ENCODE data around the gene FANCC. TPM values are rescaled to one million over a fixed set of nuclear protein-coding genes. Genes with fewer than 3 reads are reported as not detected.

FANCC gene, protein sequence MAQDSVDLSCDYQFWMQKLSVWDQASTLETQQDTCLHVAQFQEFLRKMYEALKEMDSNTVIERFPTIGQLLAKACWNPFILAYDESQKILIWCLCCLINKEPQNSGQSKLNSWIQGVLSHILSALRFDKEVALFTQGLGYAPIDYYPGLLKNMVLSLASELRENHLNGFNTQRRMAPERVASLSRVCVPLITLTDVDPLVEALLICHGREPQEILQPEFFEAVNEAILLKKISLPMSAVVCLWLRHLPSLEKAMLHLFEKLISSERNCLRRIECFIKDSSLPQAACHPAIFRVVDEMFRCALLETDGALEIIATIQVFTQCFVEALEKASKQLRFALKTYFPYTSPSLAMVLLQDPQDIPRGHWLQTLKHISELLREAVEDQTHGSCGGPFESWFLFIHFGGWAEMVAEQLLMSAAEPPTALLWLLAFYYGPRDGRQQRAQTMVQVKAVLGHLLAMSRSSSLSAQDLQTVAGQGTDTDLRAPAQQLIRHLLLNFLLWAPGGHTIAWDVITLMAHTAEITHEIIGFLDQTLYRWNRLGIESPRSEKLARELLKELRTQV
- total RNA-seq = 6.1 TPM
- long read RNA-seq, partial matches to known transcripts = 0 of 3 reads
- long read RNA-seq, other reads (novel, unspliced or antisense) = 2 of 3 reads

DNA sequence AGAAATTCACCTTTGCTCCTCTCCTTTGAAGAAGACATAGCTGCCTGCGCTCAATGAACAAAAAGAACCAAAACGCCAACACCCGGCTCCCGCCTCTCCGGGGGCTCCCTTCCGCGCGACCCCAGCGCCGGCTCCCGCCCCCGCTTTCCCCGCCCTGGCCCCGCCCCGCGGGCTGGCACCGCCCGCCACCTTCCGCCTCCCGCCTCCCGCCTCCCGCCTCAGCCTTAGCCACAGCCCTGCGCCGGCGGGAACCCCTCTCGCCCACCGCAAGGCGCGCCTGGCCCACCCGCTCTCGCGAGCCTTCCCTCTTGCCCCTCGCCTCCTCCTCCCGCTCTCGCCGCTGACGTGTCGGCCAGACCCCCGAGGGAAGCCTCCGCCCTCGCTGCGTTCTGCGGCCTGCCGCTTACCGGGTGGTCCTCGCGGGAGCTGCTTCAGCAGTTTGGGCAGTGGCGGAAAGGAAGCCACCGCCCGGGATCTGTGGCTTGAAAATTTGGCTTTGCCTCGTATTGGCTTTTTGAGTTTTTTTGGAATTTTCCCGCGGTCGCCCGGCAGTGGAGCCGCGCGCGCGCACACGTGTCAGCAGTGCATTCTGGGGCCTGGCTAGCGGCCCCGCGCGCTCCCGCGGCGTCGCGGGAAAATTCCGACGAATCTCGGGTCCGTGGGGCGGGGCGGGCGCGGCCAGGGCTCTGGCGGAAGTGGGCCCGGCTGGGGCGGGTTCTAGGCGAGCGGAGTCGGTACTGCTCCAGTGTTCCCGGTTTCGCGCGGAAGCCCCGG is at the start of gene FANCC:
Gene FANCC, minus strand, starts transcription at position 591 of the 774 bp plus-strand sequence. CDS start 68,418 bp downstream, outside the sequence.
- DNase-seq (ENCODE audit: missing footprints) = peak; percentile 96
- intact Hi-C loops (cut with DNase I) = loop anchor here (5.0 kb wide), 1 partner anchor 195 kb away; no protein-coding TSS in a partner anchor
- peak; percentile 96 for ATAC-seq

- DNase-seq (ENCODE audit: missing footprints) (no peak), ATAC-seq (no peak)
- intact Hi-C loops (cut with DNase I) = no loop called here
These were observed 49.3 kb upstream of the FANCC start for GRCh38 chr9:95366731-95367325.

- ATAC-seq = no peak
- intact Hi-C loops (cut with DNase I) = no loop called here
- no peak for DNase-seq (ENCODE audit: missing footprints)
These were observed 48.3 kb upstream of the FANCC start for GRCh38 chr9:95365766-95366165.

DNA sequence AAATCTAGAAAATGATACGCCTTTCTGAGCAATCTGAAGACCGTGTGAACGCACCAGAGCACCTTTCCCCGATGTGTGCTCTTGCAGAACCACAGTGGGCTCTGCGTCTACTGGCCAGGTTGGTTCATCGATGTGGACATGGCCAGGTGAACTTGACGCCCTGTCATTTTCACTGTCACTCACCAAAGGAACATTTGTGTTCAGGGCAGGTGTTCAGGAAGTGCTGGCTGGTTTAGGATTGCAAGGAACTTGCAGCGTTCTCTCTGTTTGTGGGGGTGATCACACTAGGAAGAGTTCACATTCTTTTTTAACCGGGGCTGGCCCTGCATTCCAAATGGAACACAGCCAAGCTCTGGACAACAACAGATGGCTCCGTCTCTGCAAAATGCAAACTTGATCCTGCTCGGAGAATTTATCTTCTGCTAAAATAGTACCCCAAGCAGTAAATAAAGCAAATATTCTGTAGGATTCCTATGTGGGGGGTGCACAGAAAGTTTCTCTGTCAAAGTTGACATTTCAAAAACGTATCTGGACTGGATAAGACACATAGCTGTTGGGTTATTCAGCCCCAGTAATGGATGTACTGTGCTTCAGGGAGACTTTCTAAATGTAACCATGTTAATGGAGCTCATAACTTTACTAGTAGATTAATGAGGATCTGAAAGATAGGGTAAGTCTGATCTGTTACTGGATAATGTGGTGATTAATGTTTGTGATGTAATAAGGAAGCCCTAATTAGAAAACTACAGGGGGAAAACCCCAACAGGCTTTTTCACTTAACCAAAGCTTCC is 45.7 kb upstream of the FANCC start:
- intact Hi-C loops (cut with DNase I) = no loop called here
- DNase-seq (ENCODE audit: missing footprints) (no peak), ATAC-seq (no peak)

DNA sequence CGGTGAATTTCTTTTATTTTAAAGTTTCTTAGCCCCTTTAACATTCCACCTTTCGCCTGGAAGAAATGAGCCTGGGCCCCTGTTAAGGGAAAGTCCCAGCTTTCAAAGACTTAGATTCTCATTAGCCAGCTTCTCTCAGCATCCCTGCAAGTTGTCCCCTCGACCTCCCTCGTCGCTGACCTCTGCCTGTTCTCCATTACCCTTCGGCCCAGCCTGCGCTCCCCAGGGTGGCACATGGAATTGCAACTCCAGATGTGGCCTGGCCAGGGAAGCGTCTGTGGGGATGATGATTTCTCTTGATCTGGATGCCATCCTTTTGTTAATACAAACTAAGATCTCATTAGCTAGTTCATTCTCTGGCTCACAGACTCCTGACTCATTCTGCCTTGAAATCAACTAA is 43.4 kb upstream of the FANCC start:
- DNase-seq (ENCODE audit: missing footprints) (no peak), ATAC-seq (no peak)
- intact Hi-C loops (cut with DNase I) = no loop called here

GRCh38 chr9:95357316-95357715 is 39.8 kb upstream of the FANCC start:
- intact Hi-C loops (cut with DNase I) = no loop called here
- DNase-seq (ENCODE audit: missing footprints) (no peak), ATAC-seq (no peak)

DNA sequence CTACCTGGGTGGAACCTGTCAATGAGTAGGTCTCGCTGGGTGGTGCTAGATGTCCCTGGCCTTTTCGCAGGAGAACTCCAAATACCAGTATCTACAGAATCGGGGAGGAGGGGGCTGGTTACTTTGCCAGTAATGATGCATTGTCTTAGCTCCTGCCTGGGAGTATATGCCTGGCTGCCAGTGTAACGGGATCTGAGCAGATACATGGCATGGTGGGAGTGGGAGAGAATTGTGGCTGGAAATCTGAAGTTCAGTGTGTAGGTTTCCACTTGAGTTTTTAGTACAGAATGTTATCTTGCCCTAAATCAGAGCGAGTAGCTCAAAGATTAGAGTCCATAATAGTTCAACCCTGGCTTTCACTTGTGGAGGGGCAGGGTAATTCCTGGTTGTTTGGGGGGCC is 38.0 kb upstream of the FANCC start:
- intact Hi-C loops (cut with DNase I) = no loop called here
- DNase-seq (ENCODE audit: missing footprints) = no peak
- no peak for ATAC-seq

- DNase-seq (ENCODE audit: missing footprints) (no peak), ATAC-seq (no peak)
- intact Hi-C loops (cut with DNase I) = no loop called here
These were observed 33.5 kb upstream of the FANCC start for GRCh38 chr9:95351051-95351450.

DNA sequence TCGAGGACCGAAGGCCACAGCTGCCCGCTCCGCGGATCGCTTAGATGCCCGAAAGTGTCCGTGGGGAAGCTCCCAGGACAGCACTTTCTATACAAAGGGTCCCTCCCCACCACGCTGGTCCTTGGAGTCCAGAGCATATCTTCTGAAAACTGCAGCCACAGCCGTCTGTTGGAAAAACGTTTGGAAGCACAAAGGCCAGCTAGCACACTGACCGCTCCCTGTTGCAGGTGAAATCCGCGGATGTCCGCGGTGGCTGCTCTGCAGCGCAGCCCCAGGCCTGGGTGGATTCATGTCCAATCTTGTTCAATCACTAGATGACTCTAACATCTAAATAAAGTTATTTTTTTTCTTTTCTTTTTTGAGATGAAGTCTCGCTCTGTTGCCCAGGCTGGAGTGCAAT is 32.8 kb upstream of the FANCC start:
- DNase-seq (ENCODE audit: missing footprints) (no peak), ATAC-seq (no peak)
- intact Hi-C loops (cut with DNase I) = no loop called here

GRCh38 chr9:95349091-95350038 is 31.9 kb upstream of the FANCC start:
- intact Hi-C loops (cut with DNase I) = no loop called here
- ATAC-seq = no peak
- no peak for DNase-seq (ENCODE audit: missing footprints)

- ATAC-seq (no peak), DNase-seq (ENCODE audit: missing footprints) (no peak)
- intact Hi-C loops (cut with DNase I) = no loop called here
These were observed 28.5 kb upstream of the FANCC start for GRCh38 chr9:95346021-95346420.

GRCh38 chr9:95344735-95345325 is 27.3 kb upstream of the FANCC start:
- DNase-seq (ENCODE audit: missing footprints) = no peak
- intact Hi-C loops (cut with DNase I) = no loop called here
- no peak for ATAC-seq

GRCh38 chr9:95343725-95344287 is 26.3 kb upstream of the FANCC start:
- intact Hi-C loops (cut with DNase I) = no loop called here

GRCh38 chr9:95342571-95342970 is 25.1 kb upstream of the FANCC start:
- ATAC-seq = no peak
- intact Hi-C loops (cut with DNase I) = no loop called here
- DNase-seq (ENCODE audit: missing footprints) = no peak

More at GRCh38 chr9:95343725-95344287, 26.3 kb upstream of the FANCC start:
- DNase-seq (ENCODE audit: missing footprints) = no peak
- no peak for ATAC-seq

DNA sequence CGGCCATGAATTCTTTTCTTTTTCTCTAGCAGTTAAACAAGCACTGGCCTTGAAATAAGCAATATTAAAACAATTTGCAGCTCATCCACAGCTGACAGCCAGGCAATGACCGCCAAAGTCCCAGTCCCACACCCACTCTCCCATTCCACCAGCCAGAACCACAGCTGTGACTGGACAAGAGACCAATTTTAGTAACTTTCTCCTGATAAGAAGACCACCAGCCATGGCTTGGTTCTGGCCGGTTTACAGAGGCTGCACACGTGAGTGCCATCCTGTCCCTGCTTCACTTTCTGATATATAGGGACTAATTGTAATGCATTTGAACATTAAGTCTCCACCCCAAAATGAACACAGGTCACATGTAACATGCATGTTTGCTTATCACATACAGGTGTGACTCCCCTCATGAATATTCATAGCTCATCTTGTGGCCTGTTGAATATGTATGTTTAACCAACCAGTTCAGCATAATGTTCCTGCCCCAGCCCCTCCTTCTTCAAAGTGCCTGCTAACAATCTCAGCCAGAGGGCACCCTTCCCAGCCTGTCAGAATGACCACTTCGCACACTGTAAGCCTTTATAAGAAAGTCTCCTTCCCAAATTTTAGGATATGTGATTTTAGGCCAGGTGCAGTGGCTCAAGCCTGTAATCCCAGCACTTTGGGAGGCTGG is 23.9 kb upstream of the FANCC start:
- DNase-seq (ENCODE audit: missing footprints) = no peak
- ATAC-seq = no peak
- intact Hi-C loops (cut with DNase I) = no loop called here

DNA sequence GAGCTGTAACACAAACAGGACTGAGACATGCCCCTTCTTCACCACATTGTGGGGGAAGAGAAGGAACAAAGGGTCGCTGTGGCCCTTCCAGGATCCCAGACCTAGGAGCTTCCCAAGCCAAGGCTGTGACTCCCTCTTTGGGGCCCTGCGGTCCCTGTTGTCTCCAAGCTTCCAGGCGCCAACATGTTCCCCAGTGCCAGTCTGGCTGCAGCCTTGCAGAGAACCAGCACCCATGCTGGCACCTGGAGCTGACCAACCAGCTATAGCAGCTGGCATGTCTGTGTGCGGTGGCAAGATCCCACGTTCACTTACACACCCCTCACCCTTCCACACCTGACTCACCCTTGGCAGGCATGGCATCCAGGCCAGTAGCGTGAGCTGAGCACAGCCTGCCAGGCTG is 20.7 kb upstream of the FANCC start:
- ATAC-seq (no peak), DNase-seq (ENCODE audit: missing footprints) (no peak)
- intact Hi-C loops (cut with DNase I) = no loop called here
